ENCODE measurements around the gene TSSK1B.

TSSK1B gene

GRCh38 chr5:113427871-113428574, 6.8 kb downstream of the TSSK1B start:
- no peak for TF ChIP-seq CTCF (IDR thresholded peaks at IDR 0.05; ENCODE audit: insufficient read depth, low read length)
- TF ChIP-seq REST (IDR thresholded peaks at IDR 0.05; ENCODE audit: insufficient replicate concordance, low read depth): no peak
- no peak for TF ChIP-seq POLR2AphosphoS5 (IDR thresholded peaks at IDR 0.05; ENCODE audit: low read depth)
- TF ChIP-seq SPI1 (IDR thresholded peaks at IDR 0.05; ENCODE audit: borderline replicate concordance, low read depth): no peak
- TF ChIP-seq GABPA (IDR thresholded peaks at IDR 0.05; ENCODE audit: low read depth): no peak
- DNase-seq (ENCODE audit: low read depth in 1 of 2, low spot score in 1 of 2): no peak
- no peak overlapping the region for H3K27ac ChIP-seq (replicated peaks)
- no peaks in the 10 kb centered on the region for H3K27me3 ChIP-seq (ENCODE audit: insufficient read depth, poor library complexity, severe bottlenecking)
- no peak overlapping the region for H3K4me3 ChIP-seq (replicated peaks; ENCODE audit: insufficient read depth, low read length)

GRCh38 chr5:113425909-113426308, 8.9 kb downstream of the TSSK1B start:
- H3K4me3 ChIP-seq (replicated peaks; ENCODE audit: insufficient read depth, low read length): no peak overlapping the region
- no peaks in the 10 kb centered on the region for H3K27me3 ChIP-seq (ENCODE audit: insufficient read depth, poor library complexity, severe bottlenecking)
- no peak for DNase-seq (ENCODE audit: low read depth in 1 of 2, low spot score in 1 of 2)
- no peak overlapping the region for H3K27ac ChIP-seq (replicated peaks)
- TF ChIP-seq REST (IDR thresholded peaks at IDR 0.05; ENCODE audit: insufficient replicate concordance, low read depth): no peak
- no peak for TF ChIP-seq CTCF (IDR thresholded peaks at IDR 0.05; ENCODE audit: insufficient read depth, low read length)
- no peak for TF ChIP-seq POLR2AphosphoS5 (IDR thresholded peaks at IDR 0.05; ENCODE audit: low read depth)
- TF ChIP-seq SPI1 (IDR thresholded peaks at IDR 0.05; ENCODE audit: borderline replicate concordance, low read depth): no peak
- no peak for TF ChIP-seq GABPA (IDR thresholded peaks at IDR 0.05; ENCODE audit: low read depth)

- no peak for DNase-seq (ENCODE audit: low read depth in 1 of 2, low spot score in 1 of 2)
- Histone ChIP-seq H3K4me3 (replicated peaks; ENCODE audit: insufficient read depth, low read length) (no peak overlapping the region), H3K27me3 (ENCODE audit: insufficient read depth, poor library complexity, severe bottlenecking) (no peaks in the 10 kb centered on the region), H3K27ac (replicated peaks) (no peak overlapping the region)
- TF ChIP-seq REST (IDR thresholded peaks at IDR 0.05; ENCODE audit: insufficient replicate concordance, low read depth) (no peak), GABPA (IDR thresholded peaks at IDR 0.05; ENCODE audit: low read depth) (no peak), CTCF (IDR thresholded peaks at IDR 0.05; ENCODE audit: insufficient read depth, low read length) (no peak)
These were observed 13.1 kb downstream of the TSSK1B start for GRCh38 chr5:113421693-113422092.

Measured in HL-60 (cell line).